Endothelial cell of umbilical vein (primary cell): ENCODE results near the gene IL12A.

Experiments used
- CTCF ChIP-seq, 2 donors: IDR thresholded peaks; 1 replicate in 1 of 2; 2 replicates in 1 of 2; pipeline ENCODE4 v1.5.1; 2011; ENCODE audit warnings: low read length in 2 of 2, mild to moderate bottlenecking in 2 of 2, moderate library complexity in 2 of 2, control low read depth in 1 of 2, inconsistent platforms in 1 of 2, low read depth in 1 of 2; ENCODE audit not compliant: insufficient read depth in 1 of 2; ENCODE audit errors: extremely low read depth in 1 of 2
- EZH2 ChIP-seq: IDR thresholded peaks from 2 replicates; pipeline ENCODE4 v1.6.1; 2012; ENCODE audit warnings: borderline replicate concordance, low read depth, mild to moderate bottlenecking, moderate library complexity, low read length, inconsistent platforms; ENCODE audit not compliant: severe bottlenecking
- MAX ChIP-seq: IDR thresholded peaks from 2 replicates; pipeline ENCODE4 v1.6.1; 2011; ENCODE audit not compliant: insufficient read depth, insufficient read length
- MYC ChIP-seq: IDR thresholded peaks from one replicate; pipeline ENCODE4 v1.6.1; 2011; ENCODE audit warnings: mild to moderate bottlenecking, low read depth, low read length
- POLR2A ChIP-seq: IDR thresholded peaks from 2 replicates; pipeline ENCODE4 v1.6.1; 2012; ENCODE audit warnings: low read depth, mild to moderate bottlenecking, control low read depth, low read length

GRCh38 chr3:159988617-159989271 is at the start of gene IL12A:
- peak; percentile 96 to 98 for TF ChIP-seq CTCF (IDR thresholded peaks at IDR 0.05; ENCODE audit: extremely low read depth in 1 of 2, insufficient read depth in 1 of 2, low read depth in 1 of 2, low read length in 2 of 2)
- TF ChIP-seq EZH2: no peak
- TF ChIP-seq POLR2A: no peak
- no peak for TF ChIP-seq MYC
- TF ChIP-seq MAX: no peak
